Ureter (tissue), 1 donor: ENCODE measurements around the gene ALK. TPM values are rescaled to one million over a fixed set of nuclear protein-coding genes. Genes with fewer than 3 reads are reported as not detected.
"Not testable (repeated sequence)": the region's sequence is repeated elsewhere in the genome, so short reads cannot be mapped to it uniquely, and the experiment has no call there.

Experiments used
- DNase-seq: peaks from one replicate; pipeline ENCODE4 v3.0.0-alpha.2; 2020; ENCODE audit warnings: low spot score
- total RNA-seq: library from RNA; stranded (reverse); gene quantifications from one replicate; pipeline ENCODE4 v1.2.4, GENCODE V29; 2023
- donor health status: DM: yes; HTN: yes; CAD: no.

Gene ALK
- total RNA-seq, 1 donor from 2014 or later, result 0.36 TPM

DNA sequence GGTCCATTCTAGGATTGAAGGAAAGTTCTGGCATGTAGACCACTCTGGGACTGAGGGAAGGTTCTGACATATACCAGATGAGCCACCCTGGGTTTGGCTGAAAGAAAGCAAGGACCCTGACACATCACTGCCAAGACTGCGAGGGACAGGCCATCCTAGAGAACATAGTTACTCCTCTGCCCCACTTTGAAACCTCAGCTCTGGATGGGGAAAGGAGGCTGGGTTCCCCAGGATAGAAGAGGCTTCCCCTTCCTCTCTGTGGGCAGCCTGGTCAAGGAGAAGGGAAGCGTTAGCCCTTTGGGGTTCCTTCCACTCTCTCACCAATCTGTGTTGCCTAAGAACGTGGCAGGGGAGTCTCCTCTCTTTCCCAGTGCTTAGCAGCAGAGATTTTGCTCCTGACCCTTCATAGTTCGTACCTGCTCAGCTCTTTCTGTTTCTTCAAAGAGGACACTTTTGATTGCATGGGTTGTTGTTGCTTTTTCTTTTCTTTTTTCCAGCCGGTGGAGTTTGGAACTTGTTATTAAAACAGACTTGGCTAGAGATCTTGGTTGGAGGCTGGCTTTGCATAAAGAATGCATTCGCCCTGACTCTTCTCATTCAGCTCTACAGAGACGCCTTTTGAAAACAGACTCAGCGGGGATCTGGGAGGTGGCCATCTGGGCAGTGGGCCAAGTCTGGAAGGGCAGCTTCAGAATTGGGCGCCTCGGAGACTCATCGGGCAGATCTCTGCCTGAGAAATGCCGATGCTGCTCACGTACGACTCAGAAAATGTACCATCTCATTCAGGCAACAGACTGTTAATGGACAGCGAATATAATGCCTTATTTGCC, 640.1 kb downstream of the ALK start:
- peak; percentile 63 for DNase-seq

- DNase-seq, result no peak
Measured at GRCh38 chr2:29278966-29279365, 642.4 kb downstream of the ALK start.

DNA sequence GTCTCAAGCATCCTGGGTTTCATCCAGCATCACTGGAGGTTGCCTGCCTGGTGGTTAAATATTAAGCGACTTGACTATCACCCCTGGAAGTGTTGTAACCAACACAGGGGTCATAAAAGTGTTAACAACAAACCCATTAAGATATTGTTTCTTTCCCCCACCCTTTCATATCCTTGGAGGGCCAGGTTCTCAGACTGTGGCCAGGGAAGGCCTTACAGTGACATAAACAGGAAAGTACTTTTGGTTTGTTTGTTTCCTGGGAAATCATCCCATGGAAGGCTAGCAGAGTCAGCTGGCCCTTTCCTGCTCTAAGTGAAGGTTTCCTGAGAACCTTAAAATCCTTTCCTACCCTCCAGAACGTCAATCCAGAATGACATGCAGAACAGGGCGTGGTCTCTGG, 645.2 kb downstream of the ALK start:
- DNase-seq, result no peak

DNA sequence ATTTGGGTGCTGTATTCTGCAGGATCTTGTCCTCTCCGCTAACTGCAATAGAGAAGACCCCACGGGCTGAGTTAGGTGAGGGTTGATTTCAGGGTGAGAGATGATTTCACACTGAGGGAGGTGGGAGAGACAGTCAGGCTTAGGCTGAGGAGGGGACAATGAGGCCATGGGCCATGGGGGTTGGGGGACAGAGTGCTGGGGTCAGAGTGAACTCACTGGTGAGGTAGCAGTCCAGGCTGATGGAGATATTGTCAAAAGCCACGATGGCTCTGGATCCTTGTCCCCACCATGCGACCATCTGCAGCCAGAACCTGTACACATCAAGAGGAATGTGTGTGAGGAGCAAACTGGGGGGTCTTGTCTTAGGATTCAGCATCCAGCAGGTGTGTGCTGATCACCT, 646.2 kb downstream of the ALK start:
- DNase-seq, result no peak

DNA sequence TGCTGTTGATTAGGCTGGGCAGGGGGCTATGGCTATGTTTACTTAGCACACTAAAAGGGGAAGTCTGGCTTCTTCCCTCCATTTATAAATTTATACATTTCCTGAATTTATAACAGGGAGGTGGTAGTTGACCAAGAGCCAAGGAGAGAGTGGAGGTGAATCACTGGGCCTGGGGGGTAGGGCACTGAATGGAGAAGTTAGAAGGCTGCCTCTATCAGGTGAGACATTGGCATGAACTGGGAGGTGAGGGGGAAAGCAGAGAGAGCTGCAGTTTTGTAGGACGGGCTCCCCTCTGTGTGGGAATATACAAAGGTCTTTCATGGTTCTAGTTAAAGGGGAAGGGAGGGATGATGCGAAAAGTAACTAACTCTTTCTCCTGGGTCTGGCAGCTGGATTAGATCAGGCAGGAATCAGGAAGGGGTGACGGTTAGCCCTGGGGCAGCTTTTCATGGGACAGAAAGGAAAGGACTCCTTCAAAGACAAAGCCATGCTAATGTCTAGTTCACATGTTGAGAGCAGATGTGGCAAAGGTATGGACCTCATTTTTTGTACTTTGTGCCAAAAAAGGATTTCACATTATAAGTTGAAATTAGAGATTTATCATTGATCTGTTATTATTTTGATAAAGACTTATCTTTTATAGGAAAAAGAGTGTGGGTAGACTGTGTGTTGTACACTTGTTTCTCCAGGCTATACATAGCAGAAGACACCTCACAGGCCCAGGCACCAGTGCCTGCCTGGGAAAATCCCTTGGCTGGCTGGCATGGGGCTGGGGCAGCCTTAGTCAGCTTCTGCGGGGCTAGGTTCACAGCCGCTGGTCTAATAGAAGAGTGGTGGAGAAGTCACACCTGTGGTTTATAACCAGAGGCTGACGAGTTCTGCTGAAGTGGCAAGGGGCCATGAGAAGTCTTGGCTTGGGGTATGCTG, 647.4 kb downstream of the ALK start:
- no peak for DNase-seq

- DNase-seq, result no peak
Measured at GRCh38 chr2:29273004-29273684, 648.2 kb downstream of the ALK start.

DNA sequence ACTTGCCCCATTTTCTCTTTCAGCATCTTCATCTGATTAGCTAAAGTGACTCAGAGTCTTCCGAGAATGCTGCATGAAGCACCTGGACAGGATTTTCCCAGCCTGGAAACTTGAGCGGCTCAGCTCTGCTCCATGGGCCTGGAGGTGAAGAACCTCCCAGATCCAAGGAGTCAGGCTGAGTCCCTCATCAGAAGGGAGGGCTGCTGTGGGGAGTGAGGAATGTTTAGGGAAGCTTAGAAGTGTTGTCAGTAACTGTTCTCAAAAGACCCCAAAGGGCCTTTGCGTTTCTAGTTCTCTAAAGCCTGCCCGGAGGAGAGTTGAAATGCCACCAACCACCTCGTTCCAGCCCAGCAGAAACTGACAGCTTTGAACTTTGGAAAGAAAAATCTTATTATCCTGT, 649.1 kb downstream of the ALK start:
- no peak for DNase-seq

GRCh38 chr2:29270701-29271121, 650.7 kb downstream of the ALK start:
- DNase-seq, result no peak

- no peak for DNase-seq
Measured at GRCh38 chr2:29269765-29270109, 651.6 kb downstream of the ALK start.

GRCh38 chr2:29269095-29269764, 652.2 kb downstream of the ALK start:
- no peak for DNase-seq

DNA sequence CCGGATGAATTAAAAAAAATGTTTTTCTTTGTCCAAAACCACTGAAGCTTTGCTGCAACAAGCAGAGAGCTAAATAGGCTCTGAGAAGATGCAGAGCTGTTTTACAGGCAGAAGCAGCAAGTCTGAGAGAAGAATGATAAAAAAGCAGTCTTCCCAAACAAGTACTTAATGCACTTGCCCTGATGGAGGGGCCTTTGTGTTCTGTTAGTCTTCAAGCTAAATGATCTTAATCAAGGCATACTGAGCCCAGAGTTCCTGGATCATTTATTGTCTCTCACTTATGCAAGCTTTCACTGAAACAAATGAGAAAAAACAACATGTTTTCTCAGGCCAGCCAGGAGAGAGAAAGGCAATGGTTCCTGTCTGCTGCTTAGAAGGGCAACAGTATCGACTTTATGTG, 653.7 kb downstream of the ALK start:
- DNase-seq, result no peak

DNA sequence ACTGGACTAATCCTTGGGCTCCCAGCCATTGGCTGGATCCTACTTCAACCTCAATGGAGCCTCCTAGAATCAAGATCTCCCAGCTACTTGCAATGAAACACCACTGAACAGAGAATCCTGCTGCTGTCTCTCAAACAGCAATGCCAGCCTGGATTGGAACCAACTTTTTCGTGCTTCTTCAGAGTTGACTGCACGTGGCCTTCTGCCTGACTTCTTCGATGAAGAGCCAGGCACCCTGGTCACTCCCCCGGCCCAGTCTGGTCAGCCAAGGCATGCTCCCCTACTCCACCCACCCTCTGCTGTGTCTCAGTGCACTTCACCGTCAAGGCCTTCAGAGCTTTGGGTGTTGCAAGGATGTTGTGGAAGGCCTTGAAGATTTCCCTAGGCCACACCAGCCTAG, 657.5 kb downstream of the ALK start:
- DNase-seq, result no peak

DNA sequence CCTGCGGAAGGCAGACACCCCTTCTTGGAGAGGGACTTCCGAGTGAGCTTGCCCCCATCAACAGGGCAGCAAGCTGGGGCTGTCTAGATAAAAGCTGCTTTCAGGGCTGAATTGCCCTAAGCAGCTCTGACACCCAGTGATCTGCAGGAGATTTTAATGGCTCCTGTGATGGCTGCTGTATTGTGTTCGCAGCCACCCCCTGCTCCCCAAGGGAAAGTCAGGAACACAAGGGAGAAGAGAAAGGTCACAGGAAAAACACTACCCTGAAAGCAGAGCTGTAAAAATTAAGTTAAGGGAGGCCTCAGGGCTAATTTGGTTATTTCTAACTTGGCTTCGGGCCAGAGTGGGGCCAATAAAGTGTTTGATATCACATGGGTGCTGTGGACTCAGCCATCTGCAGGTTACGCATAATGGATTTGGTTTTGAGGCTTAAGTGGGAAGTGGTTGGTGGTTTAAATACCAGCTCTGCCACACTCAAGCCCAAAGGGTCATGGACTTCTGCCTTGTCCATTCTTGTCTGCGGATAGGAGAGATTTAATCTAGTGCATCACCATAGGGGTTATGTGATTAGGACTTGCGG, 658.6 kb downstream of the ALK start:
- DNase-seq, result no peak

DNA sequence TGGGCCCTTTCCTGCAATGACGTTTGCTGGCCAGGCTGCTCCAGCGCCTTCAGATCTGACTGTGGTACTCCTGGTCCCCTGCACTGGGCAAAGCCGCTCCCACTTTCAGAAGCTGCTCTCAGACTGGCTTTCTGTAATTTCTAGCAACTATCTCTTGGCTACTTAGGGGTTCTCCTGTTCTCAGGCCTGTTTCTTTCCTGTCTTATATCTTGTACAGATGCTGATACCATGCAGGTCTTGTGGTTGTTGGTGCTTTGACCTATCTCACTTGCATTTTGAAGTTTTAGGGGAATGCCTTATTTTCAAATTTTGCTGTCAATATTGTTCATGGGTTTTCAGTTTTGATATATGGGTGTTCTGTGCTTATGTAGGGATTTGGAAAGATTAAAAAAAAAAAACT, 660.4 kb downstream of the ALK start:
- no peak for DNase-seq

- no peak for DNase-seq
Measured at GRCh38 chr2:29260142-29260772, 661.1 kb downstream of the ALK start.

GRCh38 chr2:29259221-29259620, 662.2 kb downstream of the ALK start:
- DNase-seq, result no peak

DNA sequence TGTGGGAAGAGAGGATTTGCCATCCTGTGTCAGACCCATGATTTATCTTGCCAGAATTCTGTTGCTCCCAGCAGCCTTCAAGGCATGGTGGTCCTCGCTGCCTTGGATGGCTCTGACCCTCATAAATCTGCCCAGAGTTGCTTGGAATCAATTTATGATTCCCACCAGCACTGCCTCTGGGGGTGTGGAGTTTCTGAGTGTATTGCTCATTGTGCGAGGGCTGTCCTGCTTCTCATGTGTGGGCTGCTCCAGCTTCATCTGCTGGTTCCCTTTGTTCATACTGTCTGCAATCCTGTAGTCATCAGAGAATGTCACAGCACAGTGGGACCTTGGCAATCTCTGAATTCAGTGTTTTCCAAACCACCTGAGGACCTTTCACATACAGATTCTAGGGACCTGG, 666.4 kb downstream of the ALK start:
- DNase-seq, result no peak

GRCh38 chr2:29253495-29254275, 667.7 kb downstream of the ALK start:
- DNase-seq, result not testable (repeated sequence)

- no peak for DNase-seq
Measured at GRCh38 chr2:29253026-29253425, 668.4 kb downstream of the ALK start.

DNA sequence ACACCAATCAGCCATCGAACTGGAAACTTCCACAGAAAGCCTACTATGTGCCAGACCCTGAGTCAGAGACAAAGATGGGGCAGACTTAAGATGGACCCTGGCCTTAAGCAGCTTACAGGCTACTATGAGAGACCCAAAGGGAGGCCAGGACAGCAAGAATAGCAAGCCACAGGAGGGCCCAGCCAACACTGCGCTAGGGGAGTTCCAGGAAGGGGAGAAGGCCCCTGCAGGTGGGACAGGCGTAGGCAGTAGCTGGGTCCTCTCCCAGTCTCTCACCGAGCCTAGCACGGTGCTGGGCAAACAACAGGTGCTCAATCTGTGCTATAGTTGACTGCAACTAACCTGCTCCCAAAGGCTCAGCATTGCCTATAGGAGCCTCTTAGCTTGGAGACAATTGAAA, 670.0 kb downstream of the ALK start:
- no peak for DNase-seq
